Raji (cell line): ENCODE measurements around the gene EVA1A.

Experiments used
- POLR2A ChIP-seq: IDR thresholded peaks from 2 replicates; pipeline ENCODE4 v1.6.1; 2011; ENCODE audit warnings: low read depth, low read length, control low read depth; ENCODE audit not compliant: insufficient read depth

The EVA1A gene

GRCh38 chr2:75465317-75465984, 95.3 kb downstream of the EVA1A start:
- TF ChIP-seq POLR2A, result no peak

GRCh38 chr2:75464348-75464946, 96.3 kb downstream of the EVA1A start:
- TF ChIP-seq POLR2A, result no peak

- TF ChIP-seq POLR2A, result no peak
Measured at GRCh38 chr2:75462721-75463120, 98.0 kb downstream of the EVA1A start.

GRCh38 chr2:75462206-75462605, 98.5 kb downstream of the EVA1A start:
- TF ChIP-seq POLR2A, result no peak

- TF ChIP-seq POLR2A, result no peak
Measured at GRCh38 chr2:75460630-75461029, 100.1 kb downstream of the EVA1A start.

- no peak for TF ChIP-seq POLR2A
Measured at GRCh38 chr2:75459565-75460310, 101.0 kb downstream of the EVA1A start.

- TF ChIP-seq POLR2A, result no peak
Measured at GRCh38 chr2:75458201-75458600, 102.5 kb downstream of the EVA1A start.

GRCh38 chr2:75456825-75457224, 103.9 kb downstream of the EVA1A start:
- no peak for TF ChIP-seq POLR2A

- TF ChIP-seq POLR2A, result no peak
Measured at GRCh38 chr2:75456111-75456510, 104.6 kb downstream of the EVA1A start.

- TF ChIP-seq POLR2A, result no peak
Measured at GRCh38 chr2:75454241-75454620, 106.5 kb downstream of the EVA1A start.

GRCh38 chr2:75453384-75454240, 107.1 kb downstream of the EVA1A start:
- no peak for TF ChIP-seq POLR2A

- TF ChIP-seq POLR2A, result no peak
Measured at GRCh38 chr2:75450068-75450467, 110.7 kb downstream of the EVA1A start.

GRCh38 chr2:75447176-75447575, 113.6 kb downstream of the EVA1A start:
- TF ChIP-seq POLR2A, result no peak
